CD4-positive, alpha-beta T cell treated with Interleukin-21 for 1 hour (primary cell): Measurements from ENCODE around the gene FHIT.
"Not testable (repeated sequence)": the region's sequence is repeated elsewhere in the genome, so short reads cannot be mapped to it uniquely, and the experiment has no call there.

ENCODE experiments used
- DNase-seq: peaks from one replicate; pipeline ENCODE4 v3.0.0-alpha.2; 2020

FHIT gene

DNA sequence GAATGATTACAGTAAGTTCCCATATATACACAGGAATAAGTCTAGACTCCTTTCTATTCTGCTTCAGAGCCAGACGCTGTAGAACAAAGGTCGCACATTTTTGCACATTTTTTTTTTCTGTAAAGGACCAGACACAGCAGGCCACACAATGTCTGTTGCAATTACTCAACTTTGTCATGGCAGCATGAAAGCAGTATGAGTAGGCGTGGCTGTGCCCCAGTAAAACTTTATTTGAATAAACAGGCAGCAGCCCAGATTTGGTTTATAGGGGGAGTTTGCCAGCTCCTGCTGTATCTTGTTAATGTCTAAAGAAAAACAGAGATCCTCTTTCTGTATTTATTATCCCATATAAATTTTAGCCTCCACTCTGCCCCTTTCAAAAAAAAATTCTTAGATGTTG, 708.3 kb downstream of the FHIT start:
- DNase-seq, result no peak

DNA sequence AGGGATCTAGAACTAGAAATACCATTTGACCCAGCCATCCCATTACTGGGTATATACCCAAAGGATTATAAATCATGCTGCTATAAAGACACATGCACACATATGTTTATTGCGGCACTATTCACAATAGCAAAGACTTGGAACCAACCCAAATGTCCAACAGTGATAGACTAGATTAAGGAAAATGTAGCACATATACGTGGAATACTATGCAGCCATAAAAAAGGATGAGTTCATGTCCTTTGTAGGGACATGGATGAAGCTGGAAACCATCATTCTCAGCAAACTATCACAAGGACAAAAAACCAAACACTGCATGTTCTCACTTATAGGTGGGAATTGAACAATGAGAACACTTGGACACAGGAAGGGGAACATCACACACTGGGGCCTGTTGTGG, 711.9 kb downstream of the FHIT start:
- DNase-seq, result not testable (repeated sequence)

DNA sequence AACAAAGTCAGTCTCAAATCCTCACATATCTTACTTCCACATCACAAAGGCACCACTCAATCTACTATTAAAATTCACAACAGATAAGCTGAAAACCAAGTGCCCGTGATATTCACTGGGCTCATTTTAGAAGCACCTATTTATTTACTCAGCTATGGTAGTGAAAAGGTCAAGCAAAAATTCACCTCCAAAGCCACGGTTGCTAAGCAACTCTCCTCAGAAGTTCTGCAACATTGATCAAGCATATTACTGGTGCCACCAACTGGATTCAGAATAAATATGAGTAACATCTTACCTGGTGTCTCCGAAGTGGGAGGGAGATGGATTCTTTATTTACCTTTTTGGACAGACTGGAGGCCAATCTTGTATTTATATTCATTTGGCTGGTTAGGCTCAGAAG, 714.8 kb downstream of the FHIT start:
- DNase-seq, result no peak

- DNase-seq, result no peak
Observed at GRCh38 chr3:60531759-60532158, 719.5 kb downstream of the FHIT start.

DNA sequence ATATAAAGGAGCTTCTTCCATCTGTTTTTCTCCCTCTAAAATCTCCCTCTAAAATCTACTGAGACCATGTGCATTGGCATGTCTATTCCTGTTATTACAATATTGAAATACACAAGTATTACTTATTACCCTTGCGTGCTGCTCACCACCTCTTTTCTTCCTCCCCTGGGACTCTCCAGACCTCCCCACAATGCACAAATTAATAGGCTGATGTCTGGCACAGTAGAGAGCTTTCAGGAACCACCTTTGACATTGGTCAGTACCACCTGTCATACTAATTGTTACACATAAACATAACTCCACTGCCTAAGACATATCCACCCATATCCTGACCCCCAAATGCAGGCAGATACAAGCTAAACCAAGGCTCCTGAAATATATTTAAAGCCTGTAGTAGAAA, 722.6 kb downstream of the FHIT start:
- DNase-seq, result no peak

- no peak for DNase-seq
Observed at GRCh38 chr3:60523536-60523935, 727.7 kb downstream of the FHIT start.

DNA sequence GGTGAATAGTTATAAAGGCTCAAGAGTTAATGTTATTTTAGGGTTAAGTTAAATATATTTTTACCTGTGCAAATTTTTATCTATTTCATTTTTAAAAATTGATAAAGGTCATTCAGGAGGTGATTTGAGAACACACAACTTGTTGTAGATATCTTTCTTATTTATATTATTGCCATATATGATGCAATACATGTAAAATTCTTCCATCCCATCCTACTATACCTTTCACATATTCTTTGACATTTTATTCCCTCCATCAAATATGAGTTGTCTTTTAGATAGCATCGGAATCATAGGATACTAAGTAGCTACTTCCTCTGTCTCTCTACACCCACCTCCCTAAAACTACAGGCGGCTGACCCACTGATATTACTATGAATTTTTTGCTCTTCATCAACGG, 734.1 kb downstream of the FHIT start:
- DNase-seq, result no peak

DNA sequence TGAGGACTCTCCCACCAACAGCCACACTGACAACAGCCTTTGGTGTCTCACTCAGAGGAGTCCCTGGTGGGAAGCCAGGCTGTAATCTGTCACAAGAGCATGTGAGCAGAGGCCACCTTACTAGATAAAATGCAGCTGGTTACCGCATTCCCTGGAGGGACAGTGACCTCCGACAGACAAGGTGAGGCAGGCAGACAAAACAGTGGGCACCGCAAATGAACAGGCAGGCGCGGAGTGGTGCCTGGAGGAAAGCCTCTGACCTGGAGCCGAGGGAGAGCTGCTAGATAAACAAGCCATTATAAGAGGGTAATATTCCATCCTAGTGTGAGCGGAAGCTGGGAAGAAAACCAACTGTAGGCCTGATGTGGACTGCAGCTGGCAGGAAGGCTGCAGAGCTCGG, 736.4 kb downstream of the FHIT start:
- DNase-seq, result no peak

DNA sequence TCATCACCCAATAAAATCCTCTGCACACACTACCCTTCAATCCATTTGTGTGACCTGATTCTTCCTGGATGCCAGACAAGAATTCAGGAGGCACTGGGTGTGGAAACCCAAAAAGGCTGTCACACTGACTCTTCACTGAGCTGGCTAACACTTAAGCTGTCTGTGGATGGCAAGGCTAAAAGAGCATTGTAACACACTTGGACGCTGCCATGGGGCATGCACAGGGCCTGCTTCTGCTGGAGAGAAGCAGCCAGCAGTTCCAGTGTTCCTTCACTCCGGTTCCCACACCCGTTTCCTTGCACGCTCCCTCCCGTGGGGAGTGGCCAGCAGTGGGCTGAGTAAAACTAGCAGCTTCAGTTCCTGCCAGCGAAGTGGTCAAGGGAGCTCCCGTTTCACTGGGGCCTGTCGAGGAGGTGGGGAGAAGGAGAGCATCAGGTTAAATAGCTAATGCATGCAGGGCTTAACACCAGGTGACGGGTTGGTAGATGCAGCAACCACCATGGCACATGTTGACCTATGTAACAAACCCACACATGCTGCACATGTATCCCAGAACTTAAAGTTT, 737.1 kb downstream of the FHIT start:
- no peak for DNase-seq

GRCh38 chr3:60513241-60513640, 738.0 kb downstream of the FHIT start:
- DNase-seq, result no peak

DNA sequence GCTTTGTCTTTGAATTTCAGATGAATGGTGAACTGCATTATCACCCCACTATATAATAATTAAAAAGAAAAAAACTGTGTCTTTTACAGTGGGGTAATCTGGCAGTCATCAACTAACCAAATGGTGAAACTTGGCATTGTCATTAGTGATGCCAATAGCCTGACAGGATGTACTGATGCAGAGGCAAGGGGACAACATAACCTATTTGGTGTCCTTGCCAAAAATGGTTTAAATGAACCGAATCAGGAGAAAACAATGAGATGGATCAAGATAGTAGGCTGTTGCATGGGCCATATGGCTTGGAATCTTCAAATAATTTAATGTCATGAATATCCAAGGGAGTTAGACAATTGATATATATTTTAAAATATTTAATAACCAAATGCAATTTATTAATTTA, 738.7 kb downstream of the FHIT start:
- no peak for DNase-seq

- no peak for DNase-seq
Observed at GRCh38 chr3:60509471-60509870, 741.8 kb downstream of the FHIT start.

DNA sequence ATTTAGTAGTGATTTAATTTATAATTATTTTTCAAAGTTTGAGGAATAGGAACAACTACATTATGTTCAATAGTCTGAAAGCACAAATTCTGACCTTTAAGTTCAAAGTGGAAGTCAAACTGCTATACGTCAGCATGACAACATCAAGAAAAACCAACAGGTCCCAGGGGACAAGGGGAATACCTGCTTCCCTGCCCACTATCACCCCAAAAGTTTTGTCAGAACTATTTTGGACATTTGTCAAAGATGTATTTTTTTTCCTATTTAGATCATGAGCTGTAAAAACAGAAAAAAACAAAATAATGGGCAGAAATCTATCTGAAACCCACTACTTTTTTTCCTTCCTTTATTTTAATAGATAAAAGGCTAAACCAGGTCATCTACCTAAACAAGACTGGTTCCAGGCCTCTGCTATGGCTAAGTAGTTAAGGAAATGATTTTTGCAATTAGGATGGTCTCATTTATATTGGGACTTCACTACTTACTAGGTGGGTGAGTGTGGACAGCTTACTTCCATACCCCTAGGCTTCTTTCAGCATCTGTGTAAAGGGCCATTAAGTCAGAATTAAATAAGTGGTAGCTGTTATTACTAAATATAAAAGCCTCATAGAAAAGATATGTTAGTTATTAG, 746.3 kb downstream of the FHIT start:
- DNase-seq, result no peak

DNA sequence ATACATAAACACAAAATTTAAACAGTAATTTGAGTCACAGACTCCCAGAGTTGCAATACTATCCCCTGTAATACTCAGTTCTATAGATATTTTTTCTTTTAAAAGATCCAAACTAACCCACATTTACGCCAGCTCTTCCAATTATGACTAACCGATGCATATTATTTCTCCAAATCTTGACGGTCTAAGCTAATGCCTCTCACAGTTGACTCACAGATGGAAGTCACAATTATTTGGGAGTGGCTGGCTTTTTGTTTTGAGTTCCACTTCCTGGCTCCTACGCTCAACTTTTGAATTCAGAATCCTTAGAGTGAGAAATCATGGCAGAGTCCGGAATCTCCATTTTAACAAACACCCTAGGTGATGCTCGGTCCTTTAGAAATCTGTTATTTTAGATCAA, 749.9 kb downstream of the FHIT start:
- DNase-seq, result no peak

DNA sequence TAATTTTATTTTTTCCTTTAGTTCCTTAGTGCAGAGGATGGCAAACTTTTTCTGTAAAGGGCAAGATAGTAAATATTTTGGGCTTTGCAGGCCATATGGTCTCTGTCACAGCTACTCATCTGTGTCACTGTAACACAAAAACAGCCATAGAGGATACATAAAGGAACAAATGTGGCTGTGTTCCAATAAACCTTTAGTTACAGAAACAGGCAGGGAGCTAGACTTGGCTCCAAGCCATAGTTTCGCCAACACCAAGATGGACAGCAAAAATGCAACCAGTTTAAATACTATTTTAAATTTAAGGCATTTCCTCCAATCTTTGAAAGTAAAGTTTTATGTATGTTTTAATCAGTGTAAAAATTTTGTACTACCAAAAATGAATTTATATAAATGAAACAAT, 753.4 kb downstream of the FHIT start:
- DNase-seq, result no peak

GRCh38 chr3:60490992-60491391, 760.3 kb downstream of the FHIT start:
- DNase-seq, result no peak

DNA sequence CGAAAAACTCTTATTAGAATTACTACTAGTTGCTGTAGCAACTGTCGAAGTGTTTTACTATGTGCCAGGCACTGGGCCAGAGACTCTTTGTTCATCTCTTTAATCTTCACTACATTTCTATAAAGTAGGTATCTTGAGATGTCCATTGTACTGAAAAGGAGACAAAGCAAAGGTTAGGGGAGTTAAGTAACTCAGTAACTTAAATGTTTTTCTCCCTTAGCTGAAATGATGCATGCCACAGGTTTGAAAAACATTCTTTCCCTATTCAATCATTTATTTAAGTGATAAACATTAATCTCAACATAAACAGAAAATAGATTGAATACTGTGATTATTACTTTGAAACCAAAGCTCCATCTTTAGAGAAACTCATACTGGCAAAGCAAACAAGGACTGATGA, 776.2 kb downstream of the FHIT start:
- DNase-seq, result no peak

- no peak for DNase-seq
Observed at GRCh38 chr3:60469481-60469880, 781.8 kb downstream of the FHIT start.

DNA sequence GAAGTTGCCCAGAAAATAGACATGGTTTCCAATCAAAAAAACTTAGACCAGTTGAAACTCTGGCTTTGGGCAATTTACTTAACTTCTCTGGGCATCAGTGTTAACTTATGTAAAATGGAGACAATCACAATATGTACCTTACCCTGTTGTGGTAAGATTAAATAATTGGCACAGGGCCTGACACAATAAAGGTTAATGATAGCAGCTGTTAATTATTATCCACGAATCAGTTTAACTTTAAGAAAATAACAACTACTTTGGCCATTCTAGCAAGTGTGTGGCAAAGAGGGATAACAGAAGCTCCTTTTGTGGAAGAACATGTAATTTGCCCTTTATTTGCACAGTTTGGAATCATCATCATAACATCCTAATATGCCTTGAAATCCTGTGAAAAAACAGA, 787.6 kb downstream of the FHIT start:
- DNase-seq, result no peak

DNA sequence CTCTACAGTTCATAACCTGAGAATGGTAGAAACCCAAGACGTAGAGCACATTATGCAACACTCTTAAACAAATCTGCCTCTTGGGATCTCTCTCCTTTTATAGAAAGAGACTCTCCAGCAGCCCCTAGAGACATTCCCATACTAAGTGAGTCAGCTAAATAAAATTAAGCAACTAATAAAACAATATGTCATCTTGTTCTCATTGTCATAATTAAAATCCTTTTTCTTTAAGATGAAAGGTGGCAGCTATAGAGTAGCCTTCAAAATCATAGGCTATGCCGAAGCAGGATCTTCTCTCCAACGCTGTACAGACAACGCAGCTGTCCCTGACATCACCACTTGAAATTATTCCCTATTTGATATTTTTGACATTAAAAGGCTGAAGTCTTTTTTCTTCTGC, 790.0 kb downstream of the FHIT start:
- DNase-seq, result no peak

- no peak for DNase-seq
Observed at GRCh38 chr3:60456180-60456579, 795.1 kb downstream of the FHIT start.

- DNase-seq, result no peak
Observed at GRCh38 chr3:60453326-60453725, 797.9 kb downstream of the FHIT start.

- DNase-seq, result no peak
Observed at GRCh38 chr3:60448696-60449095, 802.6 kb downstream of the FHIT start.

- DNase-seq, result no peak
Observed at GRCh38 chr3:60445446-60445845, 805.8 kb downstream of the FHIT start.

- no peak for DNase-seq
Observed at GRCh38 chr3:60444898-60445437, 806.3 kb downstream of the FHIT start.
